NCI-H187 (cell line): ENCODE data around the gene HSF2BP.
"Not testable (repeated sequence)": the region's sequence is repeated elsewhere in the genome, so short reads cannot be mapped to it uniquely, and the experiment has no call there.

ENCODE experiments used
- DNase-seq, 2 experiments: peaks; one replicate each; lab custom pipeline; 2025; lab: John Stamatoyannopoulos, UW

Gene HSF2BP

GRCh38 chr21:43687566-43688399 is 28.5 kb upstream of the HSF2BP start:
- DNase-seq = no peak

- no peak for DNase-seq
Measured at GRCh38 chr21:43686811-43687565, 27.7 kb upstream of the HSF2BP start.

- no peak for DNase-seq
Measured at GRCh38 chr21:43684424-43684823, 25.1 kb upstream of the HSF2BP start.

GRCh38 chr21:43681650-43682049 is 22.4 kb upstream of the HSF2BP start:
- no peak for DNase-seq

- DNase-seq = not testable (repeated sequence)
Measured at GRCh38 chr21:43680421-43680820, 21.1 kb upstream of the HSF2BP start.

- DNase-seq = no peak
Measured at GRCh38 chr21:43679951-43680350, 20.7 kb upstream of the HSF2BP start.

- DNase-seq = no peak
Measured at GRCh38 chr21:43676391-43676790, 17.1 kb upstream of the HSF2BP start.

GRCh38 chr21:43675871-43676270 is 16.6 kb upstream of the HSF2BP start:
- DNase-seq = no peak

GRCh38 chr21:43669828-43670605 is 10.7 kb upstream of the HSF2BP start:
- no peak for DNase-seq

GRCh38 chr21:43667191-43667904 is 8.1 kb upstream of the HSF2BP start:
- DNase-seq = no peak

GRCh38 chr21:43665879-43666278 is 6.6 kb upstream of the HSF2BP start:
- DNase-seq = no peak

- DNase-seq = no peak
Measured at GRCh38 chr21:43664358-43664757, 5.1 kb upstream of the HSF2BP start.

- no peak for DNase-seq
Measured at GRCh38 chr21:43663033-43663432, 3.7 kb upstream of the HSF2BP start.

GRCh38 chr21:43662286-43662685 is 3.0 kb upstream of the HSF2BP start:
- no peak for DNase-seq

GRCh38 chr21:43658769-43659135 is 536 bp downstream of the HSF2BP start:
- no peak for DNase-seq

GRCh38 chr21:43658088-43658741 is 1.1 kb downstream of the HSF2BP start:
- no peak for DNase-seq

GRCh38 chr21:43657355-43658087 is 1.8 kb downstream of the HSF2BP start:
- no peak for DNase-seq

GRCh38 chr21:43654806-43655489 is 4.3 kb downstream of the HSF2BP start:
- DNase-seq = no peak

GRCh38 chr21:43653626-43654025 is 5.7 kb downstream of the HSF2BP start:
- DNase-seq = no peak

- no peak for DNase-seq
Measured at GRCh38 chr21:43652616-43653015, 6.7 kb downstream of the HSF2BP start.
